ENCODE measurements around the gene OSBP2.

DNA sequence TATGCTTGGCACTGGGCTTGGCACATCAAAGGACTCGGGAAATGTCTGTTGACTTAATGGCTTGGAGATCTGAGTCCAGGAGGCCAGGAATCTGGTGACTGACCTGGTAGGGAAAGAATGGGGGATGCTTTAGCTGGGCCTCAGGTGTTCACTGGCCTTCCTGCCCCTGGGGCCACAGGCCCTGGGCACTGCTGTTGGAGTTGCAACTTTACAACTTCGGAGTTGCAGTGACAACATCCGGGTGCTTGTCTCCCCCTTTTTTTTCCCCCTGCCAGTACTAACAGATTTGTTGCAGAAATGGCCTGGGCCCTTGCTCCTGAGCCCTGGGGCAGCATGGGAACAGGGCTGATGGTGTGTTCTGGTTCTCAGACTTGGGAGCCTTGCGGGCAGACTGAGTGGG, 23.8 kb downstream of the OSBP2 start:
- TF ChIP-seq BHLHE40 (IDR thresholded peaks at IDR 0.05; ENCODE audit: borderline replicate concordance) (no peak), CTBP1 (IDR thresholded peaks at IDR 0.05; ENCODE audit: borderline replicate concordance) (no peak), ARNT (IDR thresholded peaks at IDR 0.05) (no peak), NFRKB (IDR thresholded peaks at IDR 0.05) (no peak), SP1 (IDR thresholded peaks at IDR 0.05) (no peak), FOXK2 (IDR thresholded peaks at IDR 0.05) (no peak), SUZ12 (IDR thresholded peaks at IDR 0.05) (no peak), ELF4 (IDR thresholded peaks at IDR 0.05) (no peak), FOXM1 (IDR thresholded peaks at IDR 0.05; ENCODE audit: borderline replicate concordance) (no peak)
